Midbrain (tissue), 1 donor: ENCODE measurements around the gene ST6GAL2.

Source experiments
- DNase-seq: peaks from one replicate; lab custom pipeline; 2025; lab: John Stamatoyannopoulos, UW

Gene ST6GAL2

GRCh38 chr2:106828119-106828518 is 57.8 kb downstream of the ST6GAL2 start:
- no peak for DNase-seq

DNA sequence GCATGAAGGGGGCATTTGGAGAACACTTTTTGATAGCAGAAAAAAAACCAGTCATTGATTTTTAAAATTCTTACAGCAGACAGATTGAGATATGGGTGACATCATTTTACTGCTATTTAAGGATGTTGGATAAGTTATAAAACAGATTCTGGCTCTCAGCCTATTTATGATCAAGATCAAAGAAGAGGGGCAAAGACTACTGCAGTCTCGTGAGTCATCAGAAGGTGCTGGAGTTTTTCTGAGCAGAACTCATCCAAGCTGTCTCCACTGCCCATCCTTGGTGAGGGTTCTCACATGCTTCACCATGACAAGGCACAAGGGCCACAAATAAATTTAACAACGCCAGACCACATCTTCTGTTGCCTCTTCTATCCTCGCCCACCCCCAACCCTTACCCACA is 58.8 kb downstream of the ST6GAL2 start:
- no peak for DNase-seq

DNA sequence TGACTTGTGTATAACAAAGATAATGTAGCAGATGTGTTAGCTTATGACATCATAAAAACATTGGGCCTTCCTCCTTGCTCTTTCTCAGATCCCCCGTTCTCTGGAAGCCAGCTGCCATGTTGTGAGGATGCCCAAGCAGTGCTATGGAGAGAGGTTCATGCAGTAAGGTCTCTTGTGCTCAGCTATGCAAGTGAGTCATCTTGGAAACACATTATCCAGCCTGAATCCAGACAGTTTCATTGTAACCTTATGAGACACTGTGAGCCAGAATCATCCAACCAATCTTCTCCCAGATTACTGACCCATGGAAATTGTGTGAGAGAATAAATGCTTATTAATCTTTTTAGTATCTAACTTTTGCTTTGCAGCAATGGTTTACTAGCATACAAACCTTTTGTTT is 60.8 kb downstream of the ST6GAL2 start:
- DNase-seq: no peak

DNA sequence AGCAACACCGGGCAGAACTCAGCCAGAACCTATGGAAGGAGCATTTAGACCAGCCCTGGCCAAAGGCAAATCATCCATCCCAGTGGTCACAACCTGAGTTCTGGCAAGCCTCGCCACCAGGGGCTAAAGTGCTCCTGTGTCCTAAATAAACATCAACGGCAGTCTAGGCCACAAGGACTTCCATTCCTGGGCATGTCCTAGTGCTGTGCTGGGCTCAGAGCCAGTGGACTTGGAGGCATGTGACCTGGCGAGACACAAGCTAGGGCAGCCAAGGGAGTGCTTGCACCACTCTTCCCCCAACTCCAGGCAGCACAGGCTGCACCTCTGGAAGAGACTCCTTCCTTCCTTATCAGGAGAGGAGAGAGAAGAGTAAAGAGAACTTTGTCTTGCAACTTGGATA is 69.0 kb downstream of the ST6GAL2 start:
- peak; percentile 31 for DNase-seq

GRCh38 chr2:106812841-106813240 is 73.1 kb downstream of the ST6GAL2 start:
- no peak for DNase-seq

DNA sequence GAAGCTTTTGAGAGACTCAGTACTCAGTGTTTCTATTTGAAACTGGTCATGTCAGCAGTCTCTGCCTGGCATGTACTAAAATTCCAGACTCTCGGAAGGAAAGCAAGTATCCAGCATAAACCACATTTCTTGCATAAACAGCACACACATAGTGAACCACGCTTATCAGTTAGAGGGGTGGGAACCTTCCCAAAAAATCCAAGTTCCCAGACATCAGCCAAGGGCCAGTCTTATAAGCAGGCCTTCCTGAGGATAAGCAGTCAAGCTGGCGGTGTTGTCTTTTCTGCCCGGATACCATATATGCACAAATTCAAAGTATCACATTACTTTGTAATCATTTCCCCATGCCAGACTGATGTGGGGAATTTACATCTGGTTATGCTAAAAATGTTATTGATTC is 73.6 kb downstream of the ST6GAL2 start:
- DNase-seq: no peak

- DNase-seq: no peak
These were observed 80.3 kb downstream of the ST6GAL2 start for GRCh38 chr2:106805716-106806115.

DNA sequence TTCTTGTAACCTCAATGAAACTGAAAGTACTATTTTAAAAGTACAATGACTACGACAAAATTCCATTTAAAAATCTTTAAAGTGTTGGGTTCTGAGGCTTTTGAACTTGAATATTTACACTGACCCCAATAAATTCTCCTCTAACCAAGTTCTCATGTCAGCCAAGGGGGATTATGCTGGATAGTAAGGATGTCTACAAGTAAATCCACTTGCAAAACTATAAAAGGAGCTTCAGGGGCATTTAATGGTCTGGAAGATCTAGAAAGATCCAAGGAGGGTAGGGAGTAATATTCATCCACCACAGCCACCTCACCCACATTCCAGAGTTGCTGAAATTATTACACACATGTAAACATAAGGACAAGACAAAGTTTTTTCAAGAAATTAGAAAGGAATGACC is 81.8 kb downstream of the ST6GAL2 start:
- DNase-seq: no peak

DNA sequence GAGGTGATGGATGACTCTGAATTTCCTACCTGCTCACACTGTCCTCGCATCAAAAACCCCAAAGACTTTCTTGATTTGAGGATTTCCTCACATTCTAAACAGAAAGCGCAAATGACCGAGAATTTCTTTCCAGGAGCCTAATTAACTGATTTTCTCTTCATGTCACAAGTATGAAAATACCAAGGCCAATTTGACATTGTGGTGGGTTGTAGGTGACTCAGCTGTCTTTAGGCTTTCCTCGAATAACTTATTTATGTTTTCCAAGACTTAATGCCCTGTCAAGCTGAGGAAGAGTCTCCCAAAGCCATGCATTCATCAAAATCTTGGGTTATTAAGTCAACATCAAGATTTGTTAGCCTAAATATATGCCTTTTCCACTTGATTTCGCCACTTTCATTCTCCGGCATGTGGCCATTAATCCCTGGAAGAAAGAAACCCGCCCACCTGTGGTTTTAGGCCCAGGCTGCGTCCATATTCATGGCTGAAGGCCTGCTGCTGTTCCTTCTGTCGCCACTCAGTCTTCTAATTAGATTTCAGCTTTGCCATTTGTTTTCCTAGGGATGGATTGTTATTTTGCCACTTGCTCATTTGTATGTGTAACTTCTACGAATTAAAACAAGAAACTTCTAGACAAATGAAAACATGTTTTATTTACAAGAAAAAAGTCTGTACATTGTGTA is 84.9 kb downstream of the ST6GAL2 start:
- no peak for DNase-seq

DNA sequence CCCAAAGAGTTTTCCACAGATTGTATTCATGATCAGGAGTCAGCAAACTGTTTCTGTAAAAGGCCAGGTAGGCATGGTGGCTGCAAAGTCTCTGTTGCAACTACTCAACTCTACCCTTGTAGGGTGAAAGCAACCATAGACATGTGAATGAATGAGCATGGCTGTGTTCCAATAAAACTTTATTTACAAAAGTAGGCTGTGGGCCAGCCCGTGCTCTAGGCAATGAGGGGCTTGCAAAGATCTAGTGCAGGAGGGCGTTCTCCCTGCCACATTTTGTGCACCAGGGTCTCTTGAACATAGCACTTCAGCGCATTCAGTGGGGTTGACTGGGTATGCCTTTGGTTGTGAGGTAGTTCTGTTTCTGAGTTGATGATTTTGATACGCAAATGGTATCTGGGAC is 85.8 kb downstream of the ST6GAL2 start:
- no peak for DNase-seq

- no peak for DNase-seq
These were observed 87.0 kb downstream of the ST6GAL2 start for GRCh38 chr2:106798826-106799552.

DNA sequence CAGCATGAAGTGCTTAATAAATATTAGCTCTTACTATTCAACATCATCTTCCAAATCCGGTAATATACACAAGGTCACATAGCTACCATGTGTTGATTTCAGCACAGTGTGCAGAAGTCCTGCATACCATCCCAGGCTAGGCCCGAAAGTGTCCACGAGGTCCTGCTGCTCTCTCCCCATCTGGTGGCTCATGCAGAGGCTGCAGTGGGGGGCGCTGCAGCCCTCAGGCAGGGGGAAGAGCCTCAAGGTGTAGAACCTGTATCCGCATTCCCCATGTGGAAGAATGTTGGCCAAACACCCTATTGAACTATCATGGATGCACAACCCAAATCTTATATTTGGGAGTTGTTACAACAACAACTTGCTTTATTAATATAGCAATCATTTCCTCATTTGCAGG is 88.5 kb downstream of the ST6GAL2 start:
- DNase-seq: no peak

DNA sequence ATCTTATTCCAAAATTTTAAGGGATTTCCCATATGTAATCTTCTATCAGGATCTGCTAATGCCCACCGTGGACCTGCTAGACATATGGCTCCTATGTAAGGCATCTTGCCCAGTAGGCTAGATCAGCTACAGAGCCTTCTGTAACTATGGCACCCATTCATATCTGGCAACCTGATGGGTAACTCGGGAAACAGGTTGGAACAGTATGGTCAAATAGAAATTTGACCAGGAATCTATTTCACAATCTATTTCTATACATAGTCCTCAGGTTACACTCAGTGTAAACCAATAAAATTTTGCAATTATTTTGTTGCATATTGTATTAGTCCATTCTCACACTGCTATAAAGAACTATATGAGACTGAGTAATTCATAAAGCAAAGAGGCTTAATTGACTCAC is 93.3 kb downstream of the ST6GAL2 start:
- DNase-seq: no peak

GRCh38 chr2:106789185-106789584 is 96.8 kb downstream of the ST6GAL2 start:
- DNase-seq: no peak

- DNase-seq: no peak
These were observed 103.3 kb downstream of the ST6GAL2 start for GRCh38 chr2:106782681-106783080.

DNA sequence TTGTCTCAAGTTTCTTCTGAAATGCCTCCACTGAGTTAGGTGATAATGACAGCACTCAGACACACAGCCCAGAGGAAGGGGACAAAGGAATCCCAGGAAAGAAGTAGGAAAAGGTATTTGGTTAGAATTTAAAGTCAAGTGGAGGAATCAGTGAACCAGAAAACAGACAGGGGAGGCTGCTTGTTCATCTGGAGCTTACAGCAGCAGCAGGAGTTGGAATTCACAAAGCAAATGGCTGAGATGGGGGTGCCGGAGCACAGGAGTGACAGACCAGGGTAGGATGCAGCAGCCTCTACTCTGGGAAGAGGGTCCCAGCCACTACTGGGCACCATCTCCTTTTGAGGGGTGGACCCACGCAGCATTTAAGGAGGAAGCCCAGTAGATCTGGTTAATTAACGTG is 104.8 kb downstream of the ST6GAL2 start:
- DNase-seq: no peak

- no peak for DNase-seq
These were observed 114.2 kb downstream of the ST6GAL2 start for GRCh38 chr2:106771811-106772210.

DNA sequence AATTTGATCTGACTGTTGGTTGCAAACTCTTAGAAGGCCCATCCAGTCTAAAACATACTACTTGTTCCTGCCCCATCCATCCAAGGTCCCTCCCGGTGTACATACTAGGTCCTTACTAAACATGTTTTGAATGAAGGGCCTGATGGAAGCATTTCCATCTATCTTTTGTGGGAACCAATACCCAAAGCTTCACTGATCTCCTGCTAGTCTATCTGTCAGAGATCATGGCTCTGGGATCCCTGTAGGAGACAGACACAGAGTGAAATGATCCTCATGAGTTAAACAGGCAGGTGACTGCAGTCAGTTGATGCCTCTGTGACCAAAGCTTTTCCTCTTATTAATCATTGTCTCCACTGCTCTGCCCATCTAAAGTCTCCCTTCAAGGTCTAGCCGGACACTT is 115.0 kb downstream of the ST6GAL2 start:
- DNase-seq: no peak

GRCh38 chr2:106764614-106765013 is 121.4 kb downstream of the ST6GAL2 start:
- no peak for DNase-seq

DNA sequence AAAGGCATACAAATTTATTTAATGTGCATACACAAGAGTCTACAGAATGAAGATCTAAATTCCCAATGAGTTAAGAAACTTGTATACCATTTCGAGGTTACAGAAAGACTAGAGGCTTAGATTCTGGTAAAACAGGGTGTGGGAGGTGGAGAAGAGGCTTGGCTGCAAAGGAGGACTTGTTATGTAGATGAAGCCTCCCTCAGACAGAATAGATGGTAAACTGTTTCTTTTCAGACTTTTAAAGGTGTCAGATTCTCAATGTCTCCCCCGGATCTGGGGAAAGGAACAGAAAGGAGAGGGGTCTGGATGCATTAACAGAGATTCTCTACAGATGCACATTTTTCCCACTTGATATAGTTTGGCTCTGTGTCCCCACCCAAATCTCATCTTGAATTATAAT is 126.0 kb downstream of the ST6GAL2 start:
- no peak for DNase-seq

GRCh38 chr2:106758901-106759497 is 127.0 kb downstream of the ST6GAL2 start:
- DNase-seq: no peak
